GM18498 (cell line): ENCODE results near the gene CLCN3.
"Not testable (repeated sequence)": the region's sequence is repeated elsewhere in the genome, so short reads cannot be mapped to it uniquely, and the experiment has no call there.

Source experiments
- ATAC-seq: cut with Tn5 transposase; IDR thresholded peaks from one replicate; pipeline ENCODE4 v1.9.1; 2021; ENCODE audit warnings: mild to moderate bottlenecking, moderate library complexity; ENCODE audit not compliant: unreplicated experiment

CLCN3 gene

GRCh38 chr4:169768385-169768784 lies 148.0 kb downstream of the CLCN3 start:
- no peak for ATAC-seq

- no peak for ATAC-seq
Observed at GRCh38 chr4:169770416-169770815, 150.0 kb downstream of the CLCN3 start.

DNA sequence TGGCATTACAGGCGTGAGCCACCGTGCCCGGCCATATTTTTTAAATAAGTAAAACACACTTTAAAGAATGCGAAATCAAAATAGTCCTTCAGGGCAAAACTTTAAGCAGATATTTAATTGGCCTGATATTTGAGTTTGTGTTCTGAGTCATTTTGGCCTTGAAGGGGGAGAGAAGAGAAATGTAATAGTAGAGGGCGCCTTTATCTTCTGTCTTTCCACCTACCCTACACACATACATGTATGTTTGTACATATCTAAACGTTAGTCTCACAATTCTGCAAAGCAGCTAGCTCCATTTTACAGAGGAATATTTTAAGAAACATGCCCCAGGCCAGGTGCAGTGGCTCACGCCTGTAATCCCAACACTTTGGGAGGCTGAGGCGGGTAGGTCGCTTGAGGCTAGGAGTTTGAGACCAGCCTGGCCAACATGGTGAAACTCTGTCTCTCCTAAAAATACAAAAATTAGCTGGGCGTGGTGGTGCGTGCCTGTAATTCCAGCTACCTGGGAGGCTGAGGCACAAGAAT lies 151.2 kb downstream of the CLCN3 start:
- not testable (repeated sequence) for ATAC-seq
